Fibroblast of villous mesenchyme (primary cell): ENCODE measurements around the gene RMC1. TPM values are rescaled to one million over a fixed set of nuclear protein-coding genes. Genes with fewer than 3 reads are reported as not detected.

Experiments used
- DNase-seq: peaks from one replicate; pipeline ENCODE4 v3.0.0-alpha.2; 2010; ENCODE audit warnings: low read depth
- H3K4me3 ChIP-seq: 2 replicates; pipeline ENCODE4 v1.5.1; 2011; ENCODE audit warnings: low read depth, mild to moderate bottlenecking, low read length
- CTCF ChIP-seq: IDR thresholded peaks from 2 replicates; pipeline ENCODE4 v1.5.1; 2012; ENCODE audit warnings: low read depth, mild to moderate bottlenecking, low read length; ENCODE audit not compliant: insufficient read depth
- total RNA-seq: library from RNA; depleted of rRNA; stranded (reverse); fragments of >200 nt; gene quantifications from 2 replicates; pipeline ENCODE4 v1.2.3, GENCODE V29; 2012

Gene RMC1
- total RNA-seq, 1 donor, result 32.0 TPM

- no peak overlapping the region for H3K4me3 ChIP-seq
- peak; percentile 89 for DNase-seq
- no peak for TF ChIP-seq CTCF
These were observed 9.3 kb downstream of the RMC1 start for GRCh38 chr18:23512641-23513040.

GRCh38 chr18:23515911-23516546 lies 12.7 kb downstream of the RMC1 start:
- peak; percentile 90 for DNase-seq
- peak; percentile 96 for TF ChIP-seq CTCF
- H3K4me3 ChIP-seq, result no peak overlapping the region

DNA sequence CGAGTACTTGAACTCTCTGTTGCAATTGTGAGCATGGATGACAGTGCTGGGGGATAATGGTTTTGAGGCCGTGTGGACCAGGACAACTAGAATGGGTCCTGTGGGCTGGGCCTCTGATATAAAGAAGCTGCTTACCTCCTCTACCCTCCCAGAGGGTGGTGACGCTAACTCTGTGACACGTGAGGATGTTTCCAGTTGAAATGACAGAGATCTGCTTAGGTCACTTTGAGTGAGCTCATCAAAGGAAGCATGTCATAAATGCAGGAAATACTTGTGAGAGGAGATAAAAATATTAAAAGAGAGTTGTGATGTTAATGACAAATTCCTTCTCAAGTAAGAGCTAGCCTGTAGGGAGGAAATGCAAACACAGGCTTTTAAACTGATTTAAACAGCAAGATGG lies 16.4 kb downstream of the RMC1 start:
- DNase-seq, result no peak
- TF ChIP-seq CTCF, result no peak
- H3K4me3 ChIP-seq, result no peak overlapping the region

- no peak overlapping the region for H3K4me3 ChIP-seq
- TF ChIP-seq CTCF, result no peak
- no peak for DNase-seq
These were observed 18.0 kb downstream of the RMC1 start for GRCh38 chr18:23521271-23521670.

GRCh38 chr18:23521907-23522306 lies 18.6 kb downstream of the RMC1 start:
- no peak for DNase-seq
- H3K4me3 ChIP-seq, result no peak overlapping the region
- TF ChIP-seq CTCF, result no peak

GRCh38 chr18:23523429-23524212 lies 20.3 kb downstream of the RMC1 start:
- DNase-seq, result peak; percentile 49
- TF ChIP-seq CTCF, result no peak
- no peak overlapping the region for H3K4me3 ChIP-seq
